Measurements from ENCODE around the gene SLC6A9.

The SLC6A9 gene

DNA sequence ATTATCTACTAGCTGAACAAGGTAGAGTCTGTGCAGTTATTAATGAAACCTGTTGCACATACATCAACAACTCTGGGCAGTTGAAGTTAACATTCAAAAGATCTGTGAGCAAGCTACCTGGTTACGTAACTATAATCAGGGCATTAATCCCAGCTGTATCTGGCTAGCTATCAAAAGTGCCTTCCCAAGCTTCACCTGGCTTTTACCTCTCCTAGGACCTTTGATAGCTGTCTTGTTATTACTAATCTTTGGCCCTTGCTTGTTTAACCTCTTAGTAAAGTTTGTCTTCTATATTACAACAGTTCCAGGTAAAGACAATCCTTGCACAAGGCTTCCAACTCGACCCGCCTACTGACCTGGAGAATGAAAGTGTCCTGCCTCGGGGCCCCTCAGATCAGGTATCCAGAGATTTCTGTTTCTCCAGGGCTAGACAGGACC is 29.6 kb upstream of the SLC6A9 start:
- no peak overlapping the region for H3K27ac ChIP-seq (ENCODE audit: low read depth, low read length)
- H2AFZ ChIP-seq (ENCODE audit: low read depth, low read length, severe bottlenecking): no peak overlapping the region
- no peaks in the 10 kb centered on the region for H3K9me2 ChIP-seq (replicated peaks; ENCODE audit: insufficient read depth, low read length)
- H3K9ac ChIP-seq (ENCODE audit: low read length): no peak overlapping the region
- no peaks in the 10 kb centered on the region for H3K9me3 ChIP-seq (ENCODE audit: insufficient read depth, low read length)
- H4K20me1 ChIP-seq (ENCODE audit: low read depth, low read length): no peaks in the 10 kb centered on the region
- no peak overlapping the region for H3K4me2 ChIP-seq (ENCODE audit: low read depth, low read length, poor library complexity, severe bottlenecking)
- no peaks in the 10 kb centered on the region for H3K36me3 ChIP-seq (ENCODE audit: low read length)
- H3F3A ChIP-seq (ENCODE audit: insufficient read depth): no peaks in the 10 kb centered on the region
- TF ChIP-seq, protein P1, sequence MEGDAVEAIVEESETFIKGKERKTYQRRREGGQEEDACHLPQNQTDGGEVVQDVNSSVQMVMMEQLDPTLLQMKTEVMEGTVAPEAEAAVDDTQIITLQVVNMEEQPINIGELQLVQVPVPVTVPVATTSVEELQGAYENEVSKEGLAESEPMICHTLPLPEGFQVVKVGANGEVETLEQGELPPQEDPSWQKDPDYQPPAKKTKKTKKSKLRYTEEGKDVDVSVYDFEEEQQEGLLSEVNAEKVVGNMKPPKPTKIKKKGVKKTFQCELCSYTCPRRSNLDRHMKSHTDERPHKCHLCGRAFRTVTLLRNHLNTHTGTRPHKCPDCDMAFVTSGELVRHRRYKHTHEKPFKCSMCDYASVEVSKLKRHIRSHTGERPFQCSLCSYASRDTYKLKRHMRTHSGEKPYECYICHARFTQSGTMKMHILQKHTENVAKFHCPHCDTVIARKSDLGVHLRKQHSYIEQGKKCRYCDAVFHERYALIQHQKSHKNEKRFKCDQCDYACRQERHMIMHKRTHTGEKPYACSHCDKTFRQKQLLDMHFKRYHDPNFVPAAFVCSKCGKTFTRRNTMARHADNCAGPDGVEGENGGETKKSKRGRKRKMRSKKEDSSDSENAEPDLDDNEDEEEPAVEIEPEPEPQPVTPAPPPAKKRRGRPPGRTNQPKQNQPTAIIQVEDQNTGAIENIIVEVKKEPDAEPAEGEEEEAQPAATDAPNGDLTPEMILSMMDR (IDR thresholded peaks at IDR 0.05; ENCODE audit: insufficient read depth, low read length, poor library complexity, severe bottlenecking): no peak
- no peak for TF ChIP-seq EZH2phosphoT487 (conservative IDR thresholded peaks at IDR 0.05; ENCODE audit: low read length)
- no peaks in the 10 kb centered on the region for H3K27me3 ChIP-seq (ENCODE audit: low read length)
- H3K79me2 ChIP-seq (ENCODE audit: insufficient read depth, low read length): no peaks in the 10 kb centered on the region
- no peak overlapping the region for H3K4me3 ChIP-seq (ENCODE audit: insufficient read depth, low read length, poor library complexity, severe bottlenecking)

DNA sequence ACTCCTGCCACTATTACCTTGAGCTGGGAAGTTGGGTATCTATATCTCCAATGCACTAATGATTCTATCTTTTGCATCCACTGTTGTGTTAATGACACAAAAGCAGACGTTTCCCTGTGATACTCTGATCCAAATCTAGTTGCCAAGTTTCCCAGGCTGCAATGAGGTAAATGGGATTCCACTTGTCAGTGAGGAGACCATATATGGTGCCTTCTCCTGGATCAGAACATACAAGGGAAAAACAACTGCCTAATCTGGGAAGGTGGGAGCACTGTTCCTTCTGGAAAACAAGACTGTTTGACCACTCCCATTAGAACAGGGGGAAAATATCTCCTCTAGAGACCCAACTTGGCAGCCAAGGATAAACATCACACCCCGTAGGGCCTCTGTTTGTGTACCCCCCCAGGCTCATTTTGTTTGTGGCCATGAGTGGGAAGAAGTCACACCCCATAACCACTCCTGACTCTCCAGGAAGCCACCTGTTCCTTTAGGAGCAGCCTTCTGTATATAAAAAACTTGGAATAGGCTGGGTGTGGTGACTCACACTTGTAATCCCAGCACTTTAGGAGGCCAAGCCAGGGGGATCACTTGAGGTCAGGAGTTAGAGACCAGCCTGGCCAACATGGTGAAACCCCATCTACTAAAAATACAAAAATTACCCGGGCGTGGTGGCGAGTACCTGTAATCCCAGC is 28.5 kb upstream of the SLC6A9 start:
- Histone ChIP-seq H2AFZ (ENCODE audit: low read depth, low read length, severe bottlenecking) (no peak overlapping the region), H3K4me3 (ENCODE audit: insufficient read depth, low read length, poor library complexity, severe bottlenecking) (no peak overlapping the region), H3F3A (ENCODE audit: insufficient read depth) (no peaks in the 10 kb centered on the region), H4K20me1 (ENCODE audit: low read depth, low read length) (no peaks in the 10 kb centered on the region), H3K27ac (ENCODE audit: low read depth, low read length) (no peak overlapping the region), H3K79me2 (ENCODE audit: insufficient read depth, low read length) (no peaks in the 10 kb centered on the region), H3K36me3 (ENCODE audit: low read length) (no peaks in the 10 kb centered on the region), H3K9me3 (ENCODE audit: insufficient read depth, low read length) (no peaks in the 10 kb centered on the region), H3K4me2 (ENCODE audit: low read depth, low read length, poor library complexity, severe bottlenecking) (no peak overlapping the region), H3K27me3 (ENCODE audit: low read length) (no peaks in the 10 kb centered on the region), H3K9ac (ENCODE audit: low read length) (no peak overlapping the region), H3K9me2 (replicated peaks; ENCODE audit: insufficient read depth, low read length) (no peaks in the 10 kb centered on the region)
- TF ChIP-seq, protein P1 (IDR thresholded peaks at IDR 0.05; ENCODE audit: insufficient read depth, low read length, poor library complexity, severe bottlenecking): no peak
- no peak for TF ChIP-seq EZH2phosphoT487 (conservative IDR thresholded peaks at IDR 0.05; ENCODE audit: low read length)

DNA sequence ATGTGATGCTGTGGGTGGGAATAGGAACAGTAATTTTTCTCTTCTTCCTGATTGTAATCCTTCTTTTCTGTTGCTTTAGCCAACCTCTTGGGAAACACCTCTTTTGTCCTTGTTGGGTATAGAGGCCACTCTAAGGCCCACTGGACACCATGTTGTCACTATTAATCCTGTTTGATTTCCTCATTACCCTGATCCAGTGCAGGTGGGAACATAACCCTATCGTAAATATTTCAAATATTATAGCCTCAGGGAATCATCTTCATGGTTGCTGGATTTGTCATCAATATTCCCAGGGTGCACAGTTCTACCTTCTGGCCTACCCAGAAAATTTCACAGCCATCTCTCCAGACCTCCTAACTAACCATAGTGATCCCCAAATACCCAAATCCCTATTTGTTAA is 27.9 kb upstream of the SLC6A9 start:
- no peak overlapping the region for H3K9ac ChIP-seq (ENCODE audit: low read length)
- no peaks in the 10 kb centered on the region for H3K9me3 ChIP-seq (ENCODE audit: insufficient read depth, low read length)
- no peaks in the 10 kb centered on the region for H4K20me1 ChIP-seq (ENCODE audit: low read depth, low read length)
- no peak for TF ChIP-seq EZH2phosphoT487 (conservative IDR thresholded peaks at IDR 0.05; ENCODE audit: low read length)
- TF ChIP-seq, protein P1 (IDR thresholded peaks at IDR 0.05; ENCODE audit: insufficient read depth, low read length, poor library complexity, severe bottlenecking): no peak
- no peaks in the 10 kb centered on the region for H3F3A ChIP-seq (ENCODE audit: insufficient read depth)
- no peak overlapping the region for H3K27ac ChIP-seq (ENCODE audit: low read depth, low read length)
- no peak overlapping the region for H2AFZ ChIP-seq (ENCODE audit: low read depth, low read length, severe bottlenecking)
- H3K79me2 ChIP-seq (ENCODE audit: insufficient read depth, low read length): no peaks in the 10 kb centered on the region
- no peak overlapping the region for H3K4me2 ChIP-seq (ENCODE audit: low read depth, low read length, poor library complexity, severe bottlenecking)
- H3K4me3 ChIP-seq (ENCODE audit: insufficient read depth, low read length, poor library complexity, severe bottlenecking): no peak overlapping the region
- no peaks in the 10 kb centered on the region for H3K9me2 ChIP-seq (replicated peaks; ENCODE audit: insufficient read depth, low read length)
- H3K27me3 ChIP-seq (ENCODE audit: low read length): no peaks in the 10 kb centered on the region
- H3K36me3 ChIP-seq (ENCODE audit: low read length): no peaks in the 10 kb centered on the region

All from SU-DHL-6 (cell line).